Esophagus muscularis mucosa (tissue), 3 donors: Measurements from ENCODE around the gene AKAP13.

Experiments used
- CTCF ChIP-seq, 3 experiments: fragments of 200-600 bp in 2 of 3; fragments of 450-650 bp in 1 of 3; sonication (generic) in 2 of 3; IDR thresholded peaks; one replicate each; pipeline ENCODE4 v1.5.1; 2017 to 2019; ENCODE audit warnings: antibody characterized with exemption in 3 of 3, mild to moderate bottlenecking in 2 of 3, moderate library complexity in 1 of 3
- POLR2A ChIP-seq: fragments of 450-650 bp; IDR thresholded peaks from one replicate; pipeline ENCODE4 v1.6.1; 2017; ENCODE audit warnings: antibody characterized with exemption, moderate library complexity, mild to moderate bottlenecking, low read depth

- TF ChIP-seq CTCF (IDR thresholded peaks at IDR 0.05) (no peak), POLR2A (no peak)
These were observed 298.8 kb downstream of the AKAP13 start for GRCh38 chr15:85679231-85679630.
